B cell (primary cell): Measurements from ENCODE around the gene MAD1L1. TPM values are rescaled to one million over a fixed set of nuclear protein-coding genes. Genes with fewer than 3 reads are reported as not detected.

Experiments used
- ATAC-seq: fragments of 200-7000 bp; cut with Tn5 transposase; one replicate; pipeline ENCODE4 v1.10.0; 2021; ENCODE audit warnings: low read depth, mild to moderate bottlenecking, moderate number of reproducible peaks, moderate library complexity
- CTCF ChIA-PET: fragments of 350-600 bp; sonication (Branson Sonifier 250); formaldehyde crosslinking; loops from one replicate; lab custom pipeline; 2021; ENCODE audit warnings: antibody characterized with exemption, inconsistent platforms; lab: Charles Lee
- POLR2A ChIA-PET: fragments of 350-600 bp; sonication (Branson Sonifier 250); formaldehyde crosslinking; loops from one replicate; lab custom pipeline; 2021; ENCODE audit warnings: antibody characterized with exemption; lab: Charles Lee
- DNase-seq: peaks from one replicate; pipeline ENCODE4 v3.0.0; 2013
- H2AFZ ChIP-seq: 2 replicates; pipeline ENCODE4 v1.6.1; 2012; ENCODE audit warnings: mild to moderate bottlenecking, low read depth, low read length; ENCODE audit not compliant: insufficient read depth, poor library complexity, severe bottlenecking
- H3K27ac ChIP-seq, 2 donors: 1 replicate in 1 of 2; 2 replicates in 1 of 2; pipeline ENCODE4 v1.5.1; 2012 to 2013; ENCODE audit warnings: low read length in 2 of 2, mild to moderate bottlenecking in 2 of 2, moderate library complexity in 1 of 2
- H3K27me3 ChIP-seq, 4 experiments: fragments of 200-600 bp in 1 of 4; sonication (generic) in 1 of 4; replicated peaks in 1 of 4; 1 replicate in 2 of 4; 2 replicates in 2 of 4; pipeline versions ENCODE4 v1.6.1 to v1.7.0; 2013 to 2016; ENCODE audit warnings: low read length in 3 of 4, mild to moderate bottlenecking in 2 of 4, mixed read lengths in 1 of 4, moderate library complexity in 1 of 4; ENCODE audit not compliant: insufficient read depth in 4 of 4, control insufficient read depth in 3 of 4; ENCODE audit errors: control extremely low read depth in 1 of 4
- H3K36me3 ChIP-seq, 2 experiments: replicated peaks in 1 of 2; 1 replicate in 1 of 2; 2 replicates in 1 of 2; pipeline versions ENCODE4 v1.6.1 to v1.7.1; 2013; ENCODE audit warnings: low read length in 1 of 2; ENCODE audit not compliant: insufficient read depth in 2 of 2, control insufficient read depth in 1 of 2; ENCODE audit errors: control extremely low read depth in 1 of 2, extremely low read depth in 1 of 2
- H3K4me1 ChIP-seq, 2 donors: fragments of 200-600 bp in 1 of 2; sonication (generic) in 1 of 2; 1 replicate in 1 of 2; 2 replicates in 1 of 2; pipeline versions ENCODE4 v1.5.1 to v1.6.1; 2013 to 2017; ENCODE audit warnings: low read length in 2 of 2; ENCODE audit not compliant: control insufficient read depth in 2 of 2, insufficient read depth in 2 of 2
- H3K4me2 ChIP-seq: replicated peaks from 2 replicates; pipeline ENCODE3; 2012; ENCODE audit warnings: mild to moderate bottlenecking, low read depth, low read length; ENCODE audit not compliant: poor library complexity, severe bottlenecking
- H3K4me3 ChIP-seq, 5 experiments: fragments of 200-600 bp in 1 of 5; sonication (generic) in 1 of 5; 1 replicate in 3 of 5; 2 replicates in 2 of 5; pipeline versions ENCODE4 v1.5.1 to v1.7.0; 2011 to 2016; ENCODE audit warnings: low read length in 4 of 5, mild to moderate bottlenecking in 4 of 5, low read depth in 2 of 5, control low read depth in 1 of 5, moderate library complexity in 1 of 5; ENCODE audit not compliant: insufficient read depth in 1 of 5; ENCODE audit errors: control extremely low read depth in 1 of 5, extremely low read depth in 1 of 5
- H3K79me2 ChIP-seq: fragments of 200-600 bp; sonication (generic); one replicate; pipeline ENCODE4 v1.6.0; 2016; ENCODE audit warnings: low read length; ENCODE audit not compliant: control insufficient read depth, insufficient read depth
- H3K9ac ChIP-seq: fragments of 200-600 bp; sonication (generic); 2 replicates; pipeline ENCODE4 v1.6.1; 2017; ENCODE audit warnings: mild to moderate bottlenecking, low read length, moderate library complexity
- H3K9me3 ChIP-seq, 3 donors: one replicate each; pipeline versions ENCODE4 v1.6.1 to v1.7.1; 2013; ENCODE audit warnings: low read length in 2 of 3; ENCODE audit not compliant: control insufficient read depth in 2 of 3, insufficient read depth in 1 of 3; ENCODE audit errors: control extremely low read depth in 1 of 3
- H4K20me1 ChIP-seq: 2 replicates; pipeline ENCODE4 v1.6.0; 2012; ENCODE audit warnings: mild to moderate bottlenecking, low read length; ENCODE audit not compliant: insufficient read depth, control insufficient read depth, poor library complexity, severe bottlenecking
- H3K27ac Mint-ChIP-seq: one replicate; pipeline ENCODE4 v1.8.0; 2021; ENCODE audit warnings: mixed read lengths
- H3K27me3 Mint-ChIP-seq: one replicate; pipeline ENCODE4 v1.8.0; 2021; ENCODE audit warnings: mixed read lengths
- H3K4me1 Mint-ChIP-seq: one replicate; pipeline ENCODE4 v1.8.0; 2021; ENCODE audit warnings: mixed read lengths
- H3K4me3 Mint-ChIP-seq: one replicate; pipeline ENCODE4 v1.8.0; 2021; ENCODE audit warnings: mixed read lengths
- H3K9me3 Mint-ChIP-seq: one replicate; pipeline ENCODE4 v1.8.0; 2022; ENCODE audit warnings: mixed read lengths; ENCODE audit not compliant: insufficient read depth
- EZH2 ChIP-seq: IDR thresholded peaks from 2 replicates; pipeline ENCODE4 v1.6.1; 2012; ENCODE audit warnings: borderline replicate concordance, low read depth, mild to moderate bottlenecking, moderate library complexity, low read length; ENCODE audit not compliant: insufficient read depth, poor library complexity, severe bottlenecking
- WGBS: methylation state at CpG from one replicate; pipeline ENCODE4 v1.1.5; 2013; ENCODE audit warnings: missing lambda C conversion rate; ENCODE audit not compliant: insufficient coverage; 5-methylcytosine and 5-hydroxymethylcytosine counted together
- intact Hi-C: fragments of 100-400 bp; cut with micrococcal nuclease; formaldehyde crosslinking; loops from one replicate; pipeline ENCODE4 v1.10.0; 2022
- polyA plus RNA-seq: library from polyadenylated mRNA; depleted of rRNA; stranded (reverse); fragments of >200 nt; gene quantifications from 2 replicates; pipeline ENCODE4 v1.2.3, GENCODE V29; 2012
- total RNA-seq, 2 donors: library from RNA; stranded (reverse); fragments of 120-200 nt in 1 of 2; gene quantifications; 1 replicate in 1 of 2; 2 replicates in 1 of 2; pipeline versions ENCODE4 v1.2.3 to v1.2.4, GENCODE V29; 2013 to 2022
- TF ChIP-seq, protein P1 (sequence below): fragments of 200-600 bp; IDR thresholded peaks from one replicate; pipeline ENCODE4 v1.8.0; 2022; ENCODE audit warnings: antibody characterized with exemption, mild to moderate bottlenecking

MAD1L1 gene
- total and polyA plus RNA-seq, 2 donors (not counting 1 experiment from before 2014, with no cell fraction given) = 86.7 to 110 TPM

DNA sequence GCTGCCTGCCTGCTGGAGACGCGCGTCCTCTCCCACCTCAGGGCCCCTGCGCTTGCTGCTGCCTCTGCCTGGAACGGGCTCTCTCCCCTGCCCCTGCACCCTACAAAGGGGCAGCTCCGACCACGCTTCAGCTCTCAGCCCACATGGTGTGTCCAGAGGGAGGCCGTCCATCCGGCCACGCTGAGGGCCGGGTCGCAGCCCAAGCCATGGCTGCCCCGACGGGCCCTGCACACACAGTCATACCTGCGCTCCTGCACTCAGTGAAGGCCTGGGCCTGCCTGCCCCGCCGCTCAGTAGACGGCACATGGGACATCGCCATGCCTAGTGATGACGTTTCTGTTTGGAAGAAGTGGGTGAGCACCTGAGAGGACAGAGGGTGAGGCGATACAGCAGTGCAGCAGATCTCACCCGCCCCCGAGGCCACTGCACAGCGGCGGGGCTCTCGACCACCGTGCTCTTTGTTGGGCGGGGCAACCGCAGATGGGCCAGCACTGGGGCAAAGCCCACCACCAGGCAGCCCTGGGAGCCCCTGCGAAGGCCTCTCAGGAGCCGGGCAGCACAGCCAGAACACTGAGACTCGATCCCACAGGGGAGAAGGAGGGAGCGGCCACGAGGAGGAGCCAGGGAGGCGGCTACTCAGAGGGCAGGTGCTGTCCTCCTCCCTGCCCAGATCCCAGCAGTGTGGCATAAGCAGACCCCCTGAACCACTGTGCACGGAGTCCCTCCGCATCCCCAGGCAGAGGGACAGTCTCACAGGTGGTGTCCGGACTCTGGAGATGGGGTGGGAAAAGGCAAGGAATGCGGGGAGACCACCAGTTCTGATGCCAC lies 129.5 kb downstream of the MAD1L1 start:
- Histone ChIP-seq H4K20me1 (peaks cover under 1% of the 10 kb centered on the region), H3K4me1 (peaks cover 35 to 45% of the 10 kb centered on the region in 2 donors), H3K4me3 (no peak overlapping the region), H3K4me2 (peak overlapping the region; percentile 77), H2AFZ (no peak overlapping the region), H3K36me3 (peaks cover 0 to 2% of the 10 kb centered on the region in 2 experiments), H3K9me3 (no peaks in the 10 kb centered on the region), H3K79me2 (peaks cover 21% of the 10 kb centered on the region), H3K27ac (no peak overlapping the region), H3K9ac (peak overlapping the region; percentile 43), H3K27me3 (no peaks in the 10 kb centered on the region)
- intact Hi-C loops = loop anchor here (5.0 to 10.0 kb wide), 3 partner anchors 86 to 528 kb away; partner anchors contain the start of gene PSMG3
- ATAC-seq (no peak), DNase-seq (no peak)
- Mint-ChIP-seq H3K9me3 (no peaks in the 10 kb centered on the region), H3K4me1 (peaks cover 52% of the 10 kb centered on the region), H3K27me3 (no peaks in the 10 kb centered on the region), H3K4me3 (peak overlapping the region; percentile 61), H3K27ac (no peak overlapping the region)
- 99% methylated on average over 37 of the region's 39 CpGs for WGBS
- CTCF ChIA-PET = interaction anchor here (1.4 to 2.2 kb wide), 2 partner anchors 65 to 245 kb away, joined by 3 to 13 read pairs; no protein-coding TSS in a partner anchor
- POLR2A ChIA-PET = no interaction called here
- TF ChIP-seq, protein P1, sequence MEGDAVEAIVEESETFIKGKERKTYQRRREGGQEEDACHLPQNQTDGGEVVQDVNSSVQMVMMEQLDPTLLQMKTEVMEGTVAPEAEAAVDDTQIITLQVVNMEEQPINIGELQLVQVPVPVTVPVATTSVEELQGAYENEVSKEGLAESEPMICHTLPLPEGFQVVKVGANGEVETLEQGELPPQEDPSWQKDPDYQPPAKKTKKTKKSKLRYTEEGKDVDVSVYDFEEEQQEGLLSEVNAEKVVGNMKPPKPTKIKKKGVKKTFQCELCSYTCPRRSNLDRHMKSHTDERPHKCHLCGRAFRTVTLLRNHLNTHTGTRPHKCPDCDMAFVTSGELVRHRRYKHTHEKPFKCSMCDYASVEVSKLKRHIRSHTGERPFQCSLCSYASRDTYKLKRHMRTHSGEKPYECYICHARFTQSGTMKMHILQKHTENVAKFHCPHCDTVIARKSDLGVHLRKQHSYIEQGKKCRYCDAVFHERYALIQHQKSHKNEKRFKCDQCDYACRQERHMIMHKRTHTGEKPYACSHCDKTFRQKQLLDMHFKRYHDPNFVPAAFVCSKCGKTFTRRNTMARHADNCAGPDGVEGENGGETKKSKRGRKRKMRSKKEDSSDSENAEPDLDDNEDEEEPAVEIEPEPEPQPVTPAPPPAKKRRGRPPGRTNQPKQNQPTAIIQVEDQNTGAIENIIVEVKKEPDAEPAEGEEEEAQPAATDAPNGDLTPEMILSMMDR = no peak
- no peak for TF ChIP-seq EZH2

DNA sequence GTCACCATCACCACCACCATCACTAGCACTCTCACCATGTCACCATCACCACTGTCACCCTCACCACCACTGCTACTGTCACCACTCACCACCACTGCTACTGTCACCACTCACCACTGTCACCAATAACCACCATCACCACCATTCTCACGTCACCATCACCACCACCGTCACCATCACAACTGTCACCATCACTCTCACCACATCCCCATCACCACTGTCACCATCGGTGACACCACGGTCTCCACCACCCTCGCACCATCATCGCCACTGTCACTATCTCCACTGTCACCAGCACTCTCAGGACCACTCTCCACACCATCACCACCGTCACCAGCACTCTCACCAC lies 130.4 kb downstream of the MAD1L1 start:
- H3K9me3 ChIP-seq = no peaks in the 10 kb centered on the region
- no peak overlapping the region for H3K4me3 ChIP-seq
- ChIA-PET POLR2A (no interaction called here), CTCF (interaction anchor here (3.8 kb wide), 1 partner anchor 246 kb away, joined by 40 read pairs; no protein-coding TSS in a partner anchor)
- H3K27me3 ChIP-seq = no peaks in the 10 kb centered on the region
- H4K20me1 ChIP-seq = peaks cover 8% of the 10 kb centered on the region
- WGBS = 96% methylated on average over 7 of the region's 7 CpGs
- Mint-ChIP-seq H3K27me3 (no peaks in the 10 kb centered on the region), H3K4me1 (peaks cover 60% of the 10 kb centered on the region), H3K4me3 (peak overlapping the region; percentile 32), H3K9me3 (no peaks in the 10 kb centered on the region), H3K27ac (peak overlapping the region; percentile 65)
- no peak overlapping the region for H3K4me2 ChIP-seq
- H3K4me1 ChIP-seq = peaks cover 44 to 54% of the 10 kb centered on the region in 2 donors
- ATAC-seq = no peak
- DNase-seq = no peak
- no peak overlapping the region for H3K9ac ChIP-seq
- TF ChIP-seq EZH2 = no peak
- TF ChIP-seq, protein P1 = no peak
- H3K79me2 ChIP-seq = peaks cover 21% of the 10 kb centered on the region
- H3K36me3 ChIP-seq = peaks cover 0 to 4% of the 10 kb centered on the region in 2 experiments
- H3K27ac ChIP-seq = no peak overlapping the region
- H2AFZ ChIP-seq = no peak overlapping the region
- intact Hi-C loops = loop anchor here (5.0 to 10.0 kb wide), 3 partner anchors 85 to 528 kb away; partner anchors contain the start of gene PSMG3
